T47D (cell line): ENCODE measurements around the gene SUSD3.
"Not testable (repeated sequence)": the region's sequence is repeated elsewhere in the genome, so short reads cannot be mapped to it uniquely, and the experiment has no call there.

Experiments used
- DNase-seq, 2 experiments: peaks; one replicate each; pipeline versions ENCODE4 v3.0.0 to v3.0.0-alpha.2; 2011 to 2012; ENCODE audit warnings: low read depth in 1 of 2, low spot score in 1 of 2
- JUND ChIP-seq: IDR thresholded peaks from 2 replicates; pipeline ENCODE4 v1.6.1; 2012; ENCODE audit warnings: low read depth
- in situ Hi-C: cut with HindIII; loops from 2 replicates; pipeline ENCODE4 v1.10.0; 2016; ENCODE audit warnings: low sequenced_read_pairs, low pct_unique_long_range_greater_than_20kb

The SUSD3 gene

GRCh38 chr9:93095205-93096130, 37.0 kb downstream of the SUSD3 start:
- no peak for TF ChIP-seq JUND
- in situ Hi-C loops = no loop called here
- peak; percentile 86 to 97 for DNase-seq

DNA sequence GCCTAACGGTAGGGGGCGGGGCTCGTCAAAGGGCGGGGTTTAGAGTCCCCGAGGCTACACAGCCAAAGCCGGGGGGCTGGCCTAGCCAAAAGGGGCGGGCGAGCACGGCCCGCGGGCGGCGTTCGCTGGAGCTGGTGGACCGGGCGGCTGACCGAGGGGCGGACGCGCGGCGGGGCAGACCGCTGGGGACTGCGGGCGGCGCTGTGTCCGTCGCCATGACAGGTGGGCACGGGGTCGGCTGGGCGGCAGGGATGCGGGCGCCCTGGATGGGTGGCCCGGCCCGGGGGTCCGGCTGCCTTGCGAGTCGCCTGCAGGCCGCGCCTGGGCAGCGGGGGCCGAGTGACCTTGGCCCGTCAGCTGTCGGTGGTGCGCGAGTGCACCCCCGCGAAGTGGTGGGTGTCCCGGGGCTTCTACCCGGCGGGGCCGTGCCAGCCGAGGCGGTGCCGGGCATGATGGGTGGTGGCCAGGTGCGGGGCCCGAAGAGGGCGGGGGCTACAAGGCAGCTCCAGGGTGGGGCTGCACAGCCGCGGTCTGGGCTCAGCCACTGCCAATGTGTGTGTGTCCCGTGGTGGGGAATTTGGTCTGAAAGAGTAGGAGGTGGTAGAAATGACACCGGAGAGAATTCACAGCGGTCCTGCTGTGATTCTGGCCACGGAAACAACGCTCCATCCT, 37.8 kb downstream of the SUSD3 start, which contains the start of gene CARD19:
CARD19 (plus strand) TSS at position 87 of the 672 bp plus-strand sequence; CDS start at position 216, 129 bp downstream.
- peak; percentile 28 to 47 for DNase-seq
- in situ Hi-C loops = no loop called here

DNA sequence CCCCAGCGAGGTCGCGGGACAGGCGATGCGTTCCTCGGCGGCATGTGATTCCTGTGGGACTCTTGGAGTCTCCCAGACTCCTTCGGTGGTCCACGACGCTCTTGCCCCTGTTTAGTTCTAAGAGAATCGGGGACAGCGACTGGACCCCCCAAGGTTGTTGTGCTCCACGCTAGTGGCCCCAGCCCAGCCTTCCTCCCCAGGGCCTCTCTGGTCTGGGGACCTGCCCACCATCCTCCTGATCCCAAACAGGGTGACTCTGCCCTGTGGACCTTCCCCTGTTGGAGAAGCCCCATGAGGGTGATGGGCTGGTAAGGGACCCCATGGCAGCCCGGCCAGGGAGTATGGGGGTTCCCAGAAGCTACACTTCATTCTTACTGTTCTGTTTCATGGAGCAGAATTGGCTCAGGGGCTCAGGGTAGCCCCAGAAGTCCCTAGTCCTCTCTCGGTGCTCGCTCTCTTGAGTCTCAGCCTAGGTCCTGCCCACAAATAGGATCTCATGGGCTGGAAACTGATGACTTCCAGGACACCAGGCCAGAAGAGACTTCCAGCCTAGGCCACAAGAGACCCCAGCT, 38.4 kb downstream of the SUSD3 start:
- no peak for DNase-seq
- in situ Hi-C loops = no loop called here
- no peak for TF ChIP-seq JUND

More for the DNA sequence above, 37.8 kb downstream of the SUSD3 start, which contains the start of gene CARD19:
- no peak for TF ChIP-seq JUND

DNA sequence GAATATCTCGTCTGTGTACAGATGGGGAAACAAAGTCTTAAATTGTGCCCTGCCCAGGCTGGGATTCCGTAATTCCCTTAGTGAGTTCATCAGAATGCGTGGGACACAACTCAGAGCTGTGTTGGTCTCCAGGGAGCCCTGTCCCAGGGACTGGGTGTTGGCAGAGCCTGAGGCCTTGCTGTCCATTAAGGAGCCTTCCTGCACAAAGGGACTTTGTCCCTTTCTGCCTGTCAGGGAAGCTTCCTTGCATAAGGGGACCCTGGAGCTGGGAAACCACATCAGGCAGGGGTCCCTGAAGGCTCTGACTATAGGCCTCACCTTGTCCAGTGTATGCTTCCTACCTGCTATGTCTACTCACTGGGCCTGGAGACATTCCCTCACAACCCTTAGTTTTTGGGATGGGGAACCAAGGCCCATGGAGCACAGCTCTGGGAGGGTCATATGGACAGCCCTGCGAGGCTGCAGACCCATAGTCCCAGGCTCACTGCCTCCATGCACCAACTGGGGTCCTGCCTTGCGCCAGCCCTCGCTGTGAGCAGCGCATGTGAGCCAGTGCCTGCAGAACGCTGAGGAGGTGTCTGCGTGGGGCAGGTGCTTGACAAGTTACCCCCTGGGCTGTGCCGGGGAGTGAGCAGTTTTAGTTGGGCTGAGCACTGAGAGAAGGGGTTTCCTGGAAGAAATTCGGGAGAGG, 39.2 kb downstream of the SUSD3 start:
- no peak for TF ChIP-seq JUND
- in situ Hi-C loops = no loop called here
- DNase-seq = no peak

DNA sequence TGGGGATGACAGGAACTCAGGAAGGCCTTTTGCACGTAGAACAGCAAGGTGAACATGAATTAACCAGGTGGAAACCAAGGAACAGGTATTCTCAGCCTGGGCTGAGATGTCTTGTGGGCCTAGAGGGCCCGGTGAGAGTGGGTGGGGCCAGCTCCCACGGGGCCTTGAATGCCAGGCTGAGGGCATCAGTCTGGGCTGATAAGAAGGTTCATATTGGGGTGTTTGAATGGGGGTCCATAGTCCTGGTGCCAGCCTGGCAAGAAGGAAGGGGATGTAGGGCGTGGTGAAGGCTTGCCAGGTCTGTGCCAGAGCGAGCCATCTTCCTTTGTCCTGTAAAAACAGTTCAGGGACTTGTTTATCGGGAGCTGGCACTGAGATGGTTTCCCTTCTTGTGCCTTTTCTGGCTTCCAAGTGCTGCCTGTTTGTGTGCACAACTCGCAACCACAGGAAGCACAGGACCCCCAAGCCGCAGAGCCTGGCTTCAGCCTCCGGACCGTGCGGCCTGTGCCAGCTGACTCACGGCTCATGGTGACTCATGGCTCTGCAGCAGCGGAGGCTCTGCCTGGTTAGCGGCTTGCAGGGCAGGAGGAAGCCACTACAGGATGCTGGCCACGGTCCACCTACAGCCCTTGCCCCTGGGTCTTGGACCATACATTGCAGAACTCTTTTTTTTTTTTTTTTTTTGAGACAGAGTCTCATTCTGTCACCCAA, 39.9 kb downstream of the SUSD3 start:
- in situ Hi-C loops = no loop called here
- peak; percentile 39 to 44 for DNase-seq
- TF ChIP-seq JUND = no peak

DNA sequence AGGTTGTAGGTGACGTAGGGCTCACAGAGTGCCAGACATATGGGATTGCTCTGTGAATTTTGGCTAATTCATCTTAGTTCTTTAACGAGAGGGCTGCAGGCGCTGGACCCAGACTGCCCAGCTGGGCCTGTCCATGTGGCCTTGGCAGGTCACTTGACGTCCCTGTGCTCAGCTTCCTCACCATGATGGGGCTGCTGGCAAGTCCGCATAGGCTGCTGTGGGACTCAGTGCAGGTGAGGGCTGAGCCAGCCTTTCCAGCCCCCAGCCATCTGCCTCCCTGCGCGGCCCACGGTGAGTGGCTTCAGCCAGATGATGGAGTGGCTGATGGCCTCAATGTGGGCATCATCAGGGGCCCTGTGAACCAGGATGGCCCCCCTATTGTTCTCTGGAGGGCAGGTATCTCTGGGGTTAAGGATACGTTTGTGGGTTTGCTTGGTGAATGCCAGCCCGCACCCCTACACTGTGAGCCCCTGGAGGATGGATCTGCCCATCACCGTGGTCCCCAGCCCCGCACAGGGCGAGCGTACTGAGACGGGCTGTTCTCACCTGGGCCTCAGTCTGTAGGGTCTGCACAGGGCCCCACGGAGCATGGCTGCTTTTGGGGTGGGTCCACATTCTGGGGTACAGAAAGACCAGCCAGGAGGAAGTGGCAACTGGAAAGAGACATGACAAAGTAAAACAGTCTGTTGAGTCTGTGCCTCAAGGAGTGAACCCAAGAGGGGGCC, 41.2 kb downstream of the SUSD3 start:
- in situ Hi-C loops = no loop called here
- no peak for DNase-seq
- TF ChIP-seq JUND = no peak

- TF ChIP-seq JUND = no peak
- in situ Hi-C loops = no loop called here
- no peak for DNase-seq
Measured at GRCh38 chr9:93100276-93100636, 41.8 kb downstream of the SUSD3 start.

- DNase-seq, in situ Hi-C loops: not testable (repeated sequence)
Measured at GRCh38 chr9:93101086-93101485, 42.6 kb downstream of the SUSD3 start.

DNA sequence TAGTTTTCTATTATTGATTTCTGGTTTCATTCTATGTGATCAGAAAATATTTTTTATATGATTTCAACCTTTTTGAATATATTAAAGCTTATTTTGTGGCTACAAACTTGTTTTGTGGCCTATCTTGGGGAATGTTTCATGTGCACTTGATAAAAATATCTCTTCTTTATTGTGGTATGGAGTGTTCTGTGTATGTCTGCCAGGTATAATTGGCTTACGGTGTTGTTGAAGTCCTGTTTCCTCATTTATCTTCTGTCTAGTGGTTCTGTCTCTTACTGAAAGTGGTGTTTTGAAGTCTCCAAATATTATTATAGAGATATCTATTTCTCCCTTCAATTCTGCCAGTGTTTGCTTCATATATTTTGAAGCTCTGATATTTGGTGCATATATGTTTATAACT, 47.1 kb downstream of the SUSD3 start:
- DNase-seq = no peak
- TF ChIP-seq JUND = no peak
- in situ Hi-C loops = no loop called here

DNA sequence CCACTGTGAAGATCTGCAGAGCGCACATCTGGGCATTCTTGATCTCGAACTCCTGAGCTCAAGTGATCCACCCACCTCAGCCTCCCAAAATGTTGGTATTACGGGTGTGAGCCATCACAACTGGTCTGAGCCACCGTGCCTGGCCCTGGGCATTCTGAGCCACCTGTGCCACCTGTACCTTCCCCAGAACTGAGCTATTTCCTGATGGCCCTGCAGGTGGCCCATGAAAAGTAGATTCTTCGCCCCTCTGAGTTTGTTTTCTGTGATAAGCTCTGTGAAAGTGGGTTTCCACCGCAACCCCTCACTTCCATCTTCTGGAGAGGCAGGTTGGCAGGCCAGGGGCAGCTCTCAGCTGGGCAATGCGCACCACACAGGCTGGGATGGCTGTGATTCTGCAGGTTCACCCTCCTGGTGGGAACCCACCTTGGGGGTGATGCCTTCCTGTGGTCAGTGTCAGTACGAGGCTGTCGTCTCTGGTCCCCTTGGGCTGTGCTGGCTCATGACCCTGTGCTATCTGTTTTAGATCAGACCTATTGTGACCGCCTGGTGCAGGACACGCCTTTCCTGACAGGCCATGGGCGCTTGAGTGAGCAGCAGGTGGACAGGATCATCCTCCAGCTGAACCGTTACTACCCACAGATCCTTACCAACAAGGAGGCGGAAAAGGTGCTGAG, 48.8 kb downstream of the SUSD3 start:
- in situ Hi-C loops = no loop called here
- DNase-seq = no peak
- no peak for TF ChIP-seq JUND

GRCh38 chr9:93107825-93108161, 49.3 kb downstream of the SUSD3 start:
- DNase-seq = no peak
- TF ChIP-seq JUND = no peak
- in situ Hi-C loops = no loop called here
